Natural killer cell (primary cell): Measurements from ENCODE around the gene JARID2. TPM values are rescaled to one million over a fixed set of nuclear protein-coding genes. Genes with fewer than 3 reads are reported as not detected.

Source experiments
- ATAC-seq, 3 donors: fragments of 150-1000 bp in 2 of 3; fragments of 200-7000 bp in 1 of 3; cut with Tn5 transposase; 1 replicate in 1 of 3; 2 replicates in 2 of 3; pipeline ENCODE4 v1.10.0; 2021; ENCODE audit warnings: mild to moderate bottlenecking in 2 of 3, moderate library complexity in 2 of 3
- DNase-seq, 2 donors: peaks; one replicate each; pipeline versions ENCODE4 v3.0.0 to v3.0.0-alpha.2; 2013 to 2021; ENCODE audit warnings: mixed read lengths in 1 of 2
- H3K27ac ChIP-seq: one replicate; pipeline ENCODE4 v1.5.1; 2013; ENCODE audit warnings: mild to moderate bottlenecking, low read length
- H3K27me3 ChIP-seq: one replicate; pipeline ENCODE4 v1.6.1; 2013; ENCODE audit warnings: low read length; ENCODE audit not compliant: control insufficient read depth, insufficient read depth
- H3K36me3 ChIP-seq: one replicate; pipeline ENCODE4 v1.6.1; 2013; ENCODE audit warnings: low read length; ENCODE audit not compliant: control insufficient read depth, insufficient read depth
- H3K4me1 ChIP-seq: one replicate; pipeline ENCODE4 v1.6.1; 2013; ENCODE audit warnings: low read length; ENCODE audit not compliant: control insufficient read depth, insufficient read depth
- H3K4me3 ChIP-seq: one replicate; pipeline ENCODE4 v1.5.1; 2013; ENCODE audit warnings: low read length
- H3K9me3 ChIP-seq: one replicate; pipeline ENCODE4 v1.6.1; 2013; ENCODE audit warnings: low read length; ENCODE audit not compliant: control insufficient read depth, insufficient read depth
- H3K27ac Mint-ChIP-seq, 2 donors: one replicate each; pipeline ENCODE4 v1.8.0; 2022; ENCODE audit warnings: mild to moderate bottlenecking in 2 of 2, mixed read lengths in 2 of 2, moderate library complexity in 1 of 2
- H3K27me3 Mint-ChIP-seq, 2 donors: one replicate each; pipeline ENCODE4 v1.8.0; 2022; ENCODE audit warnings: low read depth in 2 of 2, mixed read lengths in 2 of 2
- H3K36me3 Mint-ChIP-seq: one replicate; pipeline ENCODE4 v1.8.0; 2022; ENCODE audit warnings: mixed read lengths
- H3K4me1 Mint-ChIP-seq, 2 donors: one replicate each; pipeline ENCODE4 v1.8.0; 2022; ENCODE audit warnings: mixed read lengths in 2 of 2
- H3K4me3 Mint-ChIP-seq: one replicate; pipeline ENCODE4 v1.8.0; 2022; ENCODE audit warnings: mild to moderate bottlenecking, moderate library complexity, mixed read lengths
- H3K9me3 Mint-ChIP-seq, 2 donors: one replicate each; pipeline ENCODE4 v1.8.0; 2022; ENCODE audit warnings: mixed read lengths in 2 of 2
- WGBS: methylation state at CpG from one replicate; pipeline ENCODE4 v1.1.7; 2013; ENCODE audit warnings: missing lambda C conversion rate; ENCODE audit not compliant: insufficient coverage; 5-methylcytosine and 5-hydroxymethylcytosine counted together
- intact Hi-C: fragments of 100-400 bp; cut with micrococcal nuclease; formaldehyde crosslinking; loops from one replicate; pipeline ENCODE4 v1.14.2; 2022
- total RNA-seq, 4 donors: library from RNA; stranded (reverse); fragments of 120-200 nt in 1 of 4; gene quantifications; one replicate each; pipeline versions ENCODE4 v1.2.3 to v1.2.4, GENCODE V29; 2013 to 2022
- TF ChIP-seq, protein P1 (sequence below): fragments of 200-600 bp; IDR thresholded peaks from one replicate; pipeline ENCODE4 v1.8.0; 2022; ENCODE audit warnings: antibody characterized with exemption

Gene JARID2
- total RNA-seq, 3 donors from 2014 or later (not counting 1 experiment from before 2014, with no cell fraction given), result 49.9 to 60.9 (median 60.5) TPM

DNA sequence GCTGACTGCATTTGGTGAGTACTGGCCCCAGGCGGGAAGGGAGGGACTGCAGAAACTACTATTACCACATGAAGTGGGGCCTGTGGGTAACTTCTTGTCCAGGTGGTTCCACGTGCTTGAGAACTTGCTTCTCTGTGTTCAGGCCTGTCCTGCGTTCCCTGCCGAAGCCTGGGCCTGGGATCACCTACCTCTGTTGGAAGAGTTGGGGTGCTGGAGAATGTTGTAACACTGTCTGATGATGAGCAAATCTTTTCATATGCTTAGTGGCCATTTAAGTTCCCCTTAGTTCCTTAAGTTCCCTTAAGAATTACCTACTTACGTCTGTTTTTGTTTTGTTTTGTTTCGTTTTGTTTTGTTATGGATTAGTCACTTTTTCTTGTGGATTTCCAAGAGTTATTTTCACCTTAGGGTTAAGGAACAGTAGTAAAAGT, 262.6 kb downstream of the JARID2 start:
- no peak overlapping the region for H3K4me3 ChIP-seq
- peaks cover 24% of the 10 kb centered on the region for H3K4me1 ChIP-seq
- ATAC-seq, result no peak
- Mint-ChIP-seq H3K4me3 (no peak overlapping the region), H3K9me3 (no peaks in the 10 kb centered on the region), H3K27me3 (no peaks in the 10 kb centered on the region), H3K36me3 (peaks cover 6% of the 10 kb centered on the region), H3K27ac (peak overlapping the region; percentile 70 to 74), H3K4me1 (peaks cover 52 to 68% of the 10 kb centered on the region in 2 donors)
- peaks cover 68% of the 10 kb centered on the region for H3K36me3 ChIP-seq
- TF ChIP-seq, protein P1, sequence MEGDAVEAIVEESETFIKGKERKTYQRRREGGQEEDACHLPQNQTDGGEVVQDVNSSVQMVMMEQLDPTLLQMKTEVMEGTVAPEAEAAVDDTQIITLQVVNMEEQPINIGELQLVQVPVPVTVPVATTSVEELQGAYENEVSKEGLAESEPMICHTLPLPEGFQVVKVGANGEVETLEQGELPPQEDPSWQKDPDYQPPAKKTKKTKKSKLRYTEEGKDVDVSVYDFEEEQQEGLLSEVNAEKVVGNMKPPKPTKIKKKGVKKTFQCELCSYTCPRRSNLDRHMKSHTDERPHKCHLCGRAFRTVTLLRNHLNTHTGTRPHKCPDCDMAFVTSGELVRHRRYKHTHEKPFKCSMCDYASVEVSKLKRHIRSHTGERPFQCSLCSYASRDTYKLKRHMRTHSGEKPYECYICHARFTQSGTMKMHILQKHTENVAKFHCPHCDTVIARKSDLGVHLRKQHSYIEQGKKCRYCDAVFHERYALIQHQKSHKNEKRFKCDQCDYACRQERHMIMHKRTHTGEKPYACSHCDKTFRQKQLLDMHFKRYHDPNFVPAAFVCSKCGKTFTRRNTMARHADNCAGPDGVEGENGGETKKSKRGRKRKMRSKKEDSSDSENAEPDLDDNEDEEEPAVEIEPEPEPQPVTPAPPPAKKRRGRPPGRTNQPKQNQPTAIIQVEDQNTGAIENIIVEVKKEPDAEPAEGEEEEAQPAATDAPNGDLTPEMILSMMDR, result no peak
- H3K27me3 ChIP-seq, result no peaks in the 10 kb centered on the region
- no peak for DNase-seq
- H3K27ac ChIP-seq, result no peak overlapping the region
- 90% methylated on average over 6 of the region's 6 CpGs for WGBS
- no peaks in the 10 kb centered on the region for H3K9me3 ChIP-seq
- intact Hi-C loops, result loop anchor here (5.0 kb wide), 1 partner anchor 114 kb away; no protein-coding TSS in a partner anchor

DNA sequence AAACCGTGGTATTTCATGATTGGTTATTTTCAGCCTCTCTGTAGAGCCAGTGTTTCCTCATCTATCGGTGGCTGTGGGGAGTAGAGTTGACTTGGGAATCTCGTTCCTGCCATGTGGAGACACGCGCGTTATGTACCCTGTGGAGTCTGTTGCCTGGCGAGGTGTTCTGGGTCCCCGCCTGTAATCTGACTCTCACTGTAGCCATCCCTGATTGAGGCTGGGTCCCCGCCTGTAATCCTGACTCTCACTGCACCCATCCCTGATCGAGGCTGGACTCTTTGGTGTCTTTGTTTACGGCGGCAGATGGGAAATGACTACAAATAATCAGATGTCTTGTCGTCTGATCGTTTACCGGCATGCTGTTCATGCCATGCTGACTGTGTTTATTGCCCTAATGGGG, 263.1 kb downstream of the JARID2 start:
- no peaks in the 10 kb centered on the region for H3K9me3 ChIP-seq
- H3K4me3 ChIP-seq, result no peak overlapping the region
- H3K4me3 Mint-ChIP-seq, result no peak overlapping the region
- ATAC-seq (no peak), DNase-seq (no peak)
- TF ChIP-seq, protein P1, result no peak
- peak overlapping the region; percentile 70 to 74 for H3K27ac Mint-ChIP-seq
- H3K27ac ChIP-seq, result no peak overlapping the region
- no peaks in the 10 kb centered on the region for H3K27me3 Mint-ChIP-seq
- peaks cover 52 to 68% of the 10 kb centered on the region in 2 donors for H3K4me1 Mint-ChIP-seq
- intact Hi-C loops, result loop anchor here (5.0 kb wide), 1 partner anchor 113 kb away; no protein-coding TSS in a partner anchor
- H3K36me3 ChIP-seq, result peaks cover 68% of the 10 kb centered on the region
- H3K36me3 Mint-ChIP-seq, result peaks cover 6% of the 10 kb centered on the region
- H3K9me3 Mint-ChIP-seq, result no peaks in the 10 kb centered on the region
- no peaks in the 10 kb centered on the region for H3K27me3 ChIP-seq
- 99% methylated on average over 15 of the region's 15 CpGs for WGBS
- peaks cover 24% of the 10 kb centered on the region for H3K4me1 ChIP-seq

DNA sequence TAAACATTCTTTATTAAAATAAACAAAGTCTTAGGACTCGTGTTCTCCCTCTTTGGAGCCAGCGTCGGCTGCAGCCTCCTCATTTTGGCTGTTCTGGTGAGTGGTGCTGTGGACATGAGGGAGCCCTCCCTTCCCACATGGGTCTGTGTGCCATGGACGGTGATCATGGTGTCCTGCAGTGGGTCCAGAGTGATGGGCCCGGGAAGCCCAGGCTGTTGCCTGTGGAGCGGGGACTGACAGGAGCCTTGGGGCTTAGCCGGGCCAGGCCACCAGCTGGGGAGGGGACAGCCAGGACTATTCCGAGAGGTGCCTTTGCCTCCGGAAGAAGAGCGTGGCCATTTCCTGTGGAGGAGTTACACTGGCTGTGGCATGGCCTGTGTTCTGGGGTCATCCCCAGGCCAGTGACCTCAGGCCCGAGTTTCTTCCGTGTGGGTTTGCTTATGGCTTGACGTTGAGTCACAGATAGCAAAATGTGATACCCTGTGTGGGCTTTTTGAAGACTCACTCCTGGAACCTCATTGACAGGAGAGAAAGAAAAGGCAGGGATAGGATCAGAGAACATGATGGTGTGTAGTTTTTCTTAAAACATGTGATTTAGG, 263.6 kb downstream of the JARID2 start:
- no peak for DNase-seq
- TF ChIP-seq, protein P1, result no peak
- Mint-ChIP-seq H3K36me3 (peaks cover 6% of the 10 kb centered on the region), H3K4me1 (peaks cover 52 to 68% of the 10 kb centered on the region in 2 donors), H3K27ac (peak overlapping the region; percentile 70 to 74), H3K4me3 (no peak overlapping the region), H3K9me3 (no peaks in the 10 kb centered on the region), H3K27me3 (no peaks in the 10 kb centered on the region)
- H3K27ac ChIP-seq, result no peak overlapping the region
- H3K36me3 ChIP-seq, result peaks cover 68% of the 10 kb centered on the region
- 88% methylated on average over 13 of the region's 13 CpGs for WGBS
- no peak overlapping the region for H3K4me3 ChIP-seq
- H3K27me3 ChIP-seq, result no peaks in the 10 kb centered on the region
- peak in 1 of 3 donors; percentile 18 for ATAC-seq
- intact Hi-C loops, result loop anchor here (5.0 kb wide), 1 partner anchor 113 kb away; no protein-coding TSS in a partner anchor
- H3K4me1 ChIP-seq, result peaks cover 21% of the 10 kb centered on the region
- no peaks in the 10 kb centered on the region for H3K9me3 ChIP-seq
